Renal cortical epithelial cell (primary cell): Measurements from ENCODE around the gene GNG12. TPM values are rescaled to one million over a fixed set of nuclear protein-coding genes. Genes with fewer than 3 reads are reported as not detected.

Experiments
- DNase-seq: peaks from one replicate; pipeline ENCODE4 v3.0.0-alpha.2; 2011; ENCODE audit warnings: low read depth
- total RNA-seq: library from RNA; depleted of rRNA; stranded (reverse); fragments of >200 nt; gene quantifications from 2 replicates; pipeline ENCODE4 v1.2.3, GENCODE V29; 2014

Gene GNG12
- total RNA-seq, 1 donor from 2014 or later, result 207 TPM

DNA sequence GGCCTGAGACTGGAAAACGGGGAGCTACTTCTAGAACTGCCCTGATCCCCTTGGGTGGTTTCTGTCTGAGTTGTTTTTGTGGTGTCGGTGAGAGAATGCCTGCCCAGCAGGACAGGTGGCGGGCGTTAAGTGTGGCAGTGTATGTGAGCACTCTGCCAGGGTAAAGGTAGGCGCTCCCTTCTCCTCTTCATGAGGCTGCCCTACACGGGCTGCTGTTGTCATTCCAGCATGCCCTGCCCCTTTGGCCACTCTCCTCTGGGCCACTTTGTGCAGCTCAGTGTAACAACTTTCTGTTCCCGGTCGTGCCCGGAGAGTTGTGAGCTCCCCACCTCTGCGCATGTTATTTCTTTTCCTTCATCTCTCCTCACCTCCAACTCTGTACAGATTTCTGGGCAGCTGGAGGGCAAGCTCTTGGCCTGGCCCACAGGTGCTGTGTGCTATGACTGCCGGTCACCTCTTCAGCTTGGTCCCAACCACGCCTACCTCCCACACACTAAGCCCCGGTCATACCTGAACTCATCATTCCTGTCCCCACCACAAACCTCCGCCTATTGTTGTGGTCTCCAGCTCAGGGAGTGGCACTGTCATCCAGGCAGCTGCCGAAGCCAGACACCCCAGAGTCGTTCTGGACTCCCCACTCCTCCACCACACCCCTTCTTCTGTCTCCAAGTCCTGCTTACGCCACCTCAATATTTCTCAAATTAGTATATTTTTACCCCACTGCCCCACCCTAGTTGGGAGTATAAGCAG, 79.3 kb downstream of the GNG12 start:
- DNase-seq, result peak; percentile 54

DNA sequence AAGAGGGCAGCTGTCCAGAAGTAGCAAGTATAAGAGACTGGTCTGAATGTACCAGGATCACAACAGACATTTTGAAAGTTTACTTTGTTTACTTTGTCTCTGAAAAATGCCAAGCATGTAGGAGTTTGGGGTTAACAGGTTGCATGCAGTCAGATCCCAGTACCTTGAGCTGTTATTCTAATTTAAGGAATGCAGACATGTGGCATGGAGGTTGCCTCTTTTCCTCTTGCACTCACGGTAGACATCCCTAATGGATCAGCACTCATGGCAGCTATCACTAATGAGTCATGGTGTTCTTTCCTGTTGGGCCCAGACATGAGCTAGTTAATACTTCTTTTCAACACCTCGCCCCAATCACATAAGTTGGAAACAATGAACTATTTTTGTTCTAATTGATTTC, 81.0 kb downstream of the GNG12 start:
- peak; percentile 82 for DNase-seq

DNA sequence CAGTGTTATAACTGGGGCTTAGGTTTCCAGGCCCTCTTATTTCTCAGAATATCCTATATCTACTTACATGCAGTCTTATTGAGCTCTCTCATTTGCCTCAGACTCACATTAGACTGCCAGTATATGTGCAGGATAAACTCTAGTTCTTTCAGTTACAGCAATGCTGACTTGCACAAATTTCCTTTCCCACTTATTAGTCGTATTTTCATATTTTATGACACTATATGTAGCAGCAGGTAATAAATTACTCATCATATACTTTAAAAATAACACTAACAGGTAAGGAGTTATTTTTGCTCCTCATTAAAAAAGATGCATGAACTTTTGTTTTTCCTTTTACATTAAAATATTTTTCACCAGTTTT, 82.6 kb downstream of the GNG12 start:
- DNase-seq, result no peak

- DNase-seq, result peak; percentile 98
These were observed 83.2 kb downstream of the GNG12 start for GRCh38 chr1:67749844-67750690.

DNA sequence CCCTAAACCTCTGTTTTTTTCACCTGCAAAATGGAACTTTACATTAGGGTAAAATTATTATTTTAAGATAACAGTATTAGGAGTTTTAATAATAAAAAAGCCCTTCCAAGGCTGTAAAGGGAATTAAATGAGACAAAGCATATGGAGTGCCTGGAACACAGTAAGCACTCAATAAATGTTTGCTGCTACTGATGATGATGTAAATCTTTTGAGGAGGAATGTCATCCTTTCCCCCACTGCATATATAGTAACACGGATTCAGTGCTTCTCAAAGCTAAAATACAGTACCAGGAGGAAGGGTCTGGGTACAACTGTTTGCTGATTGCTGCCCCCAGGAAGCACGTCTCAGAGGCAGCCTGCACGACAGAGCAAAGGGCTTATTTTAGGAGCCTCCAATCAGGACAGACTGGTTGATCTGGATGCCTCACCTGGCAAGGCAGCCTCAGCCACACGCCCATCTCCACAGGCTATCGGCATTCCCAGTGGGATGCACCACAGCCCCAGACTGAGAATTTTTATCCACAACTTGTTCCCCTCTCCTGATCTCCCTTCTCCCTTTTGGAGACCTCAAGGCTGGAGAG, 83.9 kb downstream of the GNG12 start:
- DNase-seq, result no peak

- DNase-seq, result peak; percentile 98
These were observed 84.6 kb downstream of the GNG12 start for GRCh38 chr1:67748630-67749029.

GRCh38 chr1:67747671-67748546, 85.4 kb downstream of the GNG12 start:
- peak; percentile 68 for DNase-seq

GRCh38 chr1:67745875-67746698, 87.2 kb downstream of the GNG12 start:
- DNase-seq, result no peak

GRCh38 chr1:67743072-67743725, 90.1 kb downstream of the GNG12 start:
- no peak for DNase-seq

- no peak for DNase-seq
These were observed 91.5 kb downstream of the GNG12 start for GRCh38 chr1:67741736-67742135.

DNA sequence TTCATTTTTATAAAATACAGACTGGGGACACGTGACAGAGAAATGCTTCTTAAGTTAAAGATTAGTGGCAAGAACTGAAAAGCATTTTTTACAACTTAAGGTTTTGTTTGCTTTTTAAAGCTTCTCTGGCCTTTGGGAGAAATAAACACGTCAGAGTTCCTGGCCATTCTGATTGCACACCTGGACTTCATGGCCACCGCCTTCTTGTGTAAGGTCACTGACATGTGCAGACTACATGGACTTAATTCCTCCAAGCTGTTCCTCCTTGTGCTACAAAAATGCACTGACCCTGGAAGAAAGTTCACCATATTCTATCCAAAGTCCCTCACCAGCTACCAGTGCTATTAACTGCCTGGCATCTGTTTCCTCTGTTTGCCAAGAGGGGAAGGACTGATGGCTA, 92.1 kb downstream of the GNG12 start:
- peak; percentile 62 for DNase-seq

- DNase-seq, result no peak
These were observed 92.7 kb downstream of the GNG12 start for GRCh38 chr1:67740543-67740942.

- DNase-seq, result no peak
These were observed 93.9 kb downstream of the GNG12 start for GRCh38 chr1:67739361-67739760.

DNA sequence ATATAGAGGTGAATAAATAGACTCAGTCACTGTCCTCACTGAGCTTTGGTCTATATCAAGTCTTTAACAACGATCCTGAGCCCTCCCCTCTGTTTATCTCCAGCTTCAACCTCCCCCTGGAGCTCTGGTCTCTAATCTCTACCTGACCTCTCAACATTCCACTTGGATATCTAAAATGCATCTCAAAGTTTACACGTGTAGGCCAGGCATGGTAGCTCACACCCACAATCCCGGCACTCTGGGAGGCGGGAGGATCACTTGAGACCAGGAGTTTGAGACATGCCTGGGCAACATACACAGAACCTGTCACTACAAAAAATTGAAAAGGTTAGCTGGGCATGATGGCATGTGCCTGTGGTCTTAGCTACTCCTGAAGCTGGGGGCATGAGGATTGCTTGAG, 94.9 kb downstream of the GNG12 start:
- DNase-seq, result no peak

- no peak for DNase-seq
These were observed 95.4 kb downstream of the GNG12 start for GRCh38 chr1:67737875-67738274.

- DNase-seq, result no peak
These were observed 96.5 kb downstream of the GNG12 start for GRCh38 chr1:67736750-67737149.

GRCh38 chr1:67735806-67736627, 97.2 kb downstream of the GNG12 start:
- DNase-seq, result peak; percentile 99

DNA sequence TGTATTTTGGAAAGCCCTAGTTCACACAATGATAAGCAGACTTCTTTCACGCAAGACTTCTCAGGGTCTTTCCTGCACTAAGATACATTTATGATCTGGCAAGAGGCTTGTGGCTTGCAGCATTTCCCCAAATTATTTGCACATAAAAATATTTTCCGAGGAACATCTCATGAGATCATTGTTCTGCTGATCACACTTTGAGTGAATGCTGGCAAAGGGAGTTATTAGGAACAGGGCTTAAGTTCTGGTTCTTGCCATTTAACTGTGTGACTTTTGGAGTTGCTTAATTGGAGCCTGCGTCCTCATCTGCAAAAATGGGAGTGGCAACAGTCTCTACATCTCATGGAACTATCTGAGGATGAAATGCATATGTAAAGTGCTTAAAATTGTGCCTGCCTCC, 98.1 kb downstream of the GNG12 start:
- DNase-seq, result no peak

- no peak for DNase-seq
These were observed 99.0 kb downstream of the GNG12 start for GRCh38 chr1:67734323-67734690.
